ENCODE results near the gene POLR3B. TPM values are rescaled to one million over a fixed set of nuclear protein-coding genes. Genes with fewer than 3 reads are reported as not detected.

Gene POLR3B
- total and polyA plus RNA-seq, 2 of the 13 experiments (the other 11 are each of a cell fraction or from before 2014, with no cell fraction given), result 4.8 to 13.1 TPM

GRCh38 chr12:106552228-106552627 lies 194.7 kb downstream of the POLR3B start:
- ChIA-PET POLR2A (no interaction called here), CTCF (ENCODE audit: low intra/inter-chr PET ratio, low total read pairs) (no interaction called here)
- intact Hi-C loops (cut with micrococcal nuclease; ENCODE audit: unreplicated experiment) (no loop called here), in situ Hi-C loops (cut with HindIII; ENCODE audit: extremely low pct_ligation_motif_present, low pct_unique_long_range_greater_than_20kb) (no loop called here)
- no peak overlapping the region for H3K4me2 ChIP-seq (ENCODE audit: low read depth, low read length)
- ATAC-seq (no peak), FAIRE-seq (no peak), DNase-seq (ENCODE audit: low spot score) (no peak)
- no peaks in the 10 kb centered on the region for H3K4me1 ChIP-seq (ENCODE audit: insufficient read depth, low read length)
- no peaks in the 10 kb centered on the region for H4K20me1 ChIP-seq (ENCODE audit: insufficient read depth, low read length)
- no peaks in the 10 kb centered on the region for H3K27me3 ChIP-seq (ENCODE audit: control insufficient read depth in 1 of 2, insufficient read depth in 2 of 2, low read length in 2 of 2)
- H2AFZ ChIP-seq (ENCODE audit: low read length), result no peak overlapping the region
- TF ChIP-seq NFKB2 (CRISPR knock-in tag; IDR thresholded peaks at IDR 0.05; ENCODE audit: borderline replicate concordance) (no peak), MBD4 (IDR thresholded peaks at IDR 0.05; ENCODE audit: borderline replicate concordance, low read length) (no peak), PATZ1 (CRISPR knock-in tag; IDR thresholded peaks at IDR 0.05) (no peak)
- TF ChIP-seq, protein P1, sequence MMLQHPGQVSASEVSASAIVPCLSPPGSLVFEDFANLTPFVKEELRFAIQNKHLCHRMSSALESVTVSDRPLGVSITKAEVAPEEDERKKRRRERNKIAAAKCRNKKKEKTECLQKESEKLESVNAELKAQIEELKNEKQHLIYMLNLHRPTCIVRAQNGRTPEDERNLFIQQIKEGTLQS (CRISPR knock-in tag; IDR thresholded peaks at IDR 0.05), result no peak
- TF ChIP-seq, protein P2, sequence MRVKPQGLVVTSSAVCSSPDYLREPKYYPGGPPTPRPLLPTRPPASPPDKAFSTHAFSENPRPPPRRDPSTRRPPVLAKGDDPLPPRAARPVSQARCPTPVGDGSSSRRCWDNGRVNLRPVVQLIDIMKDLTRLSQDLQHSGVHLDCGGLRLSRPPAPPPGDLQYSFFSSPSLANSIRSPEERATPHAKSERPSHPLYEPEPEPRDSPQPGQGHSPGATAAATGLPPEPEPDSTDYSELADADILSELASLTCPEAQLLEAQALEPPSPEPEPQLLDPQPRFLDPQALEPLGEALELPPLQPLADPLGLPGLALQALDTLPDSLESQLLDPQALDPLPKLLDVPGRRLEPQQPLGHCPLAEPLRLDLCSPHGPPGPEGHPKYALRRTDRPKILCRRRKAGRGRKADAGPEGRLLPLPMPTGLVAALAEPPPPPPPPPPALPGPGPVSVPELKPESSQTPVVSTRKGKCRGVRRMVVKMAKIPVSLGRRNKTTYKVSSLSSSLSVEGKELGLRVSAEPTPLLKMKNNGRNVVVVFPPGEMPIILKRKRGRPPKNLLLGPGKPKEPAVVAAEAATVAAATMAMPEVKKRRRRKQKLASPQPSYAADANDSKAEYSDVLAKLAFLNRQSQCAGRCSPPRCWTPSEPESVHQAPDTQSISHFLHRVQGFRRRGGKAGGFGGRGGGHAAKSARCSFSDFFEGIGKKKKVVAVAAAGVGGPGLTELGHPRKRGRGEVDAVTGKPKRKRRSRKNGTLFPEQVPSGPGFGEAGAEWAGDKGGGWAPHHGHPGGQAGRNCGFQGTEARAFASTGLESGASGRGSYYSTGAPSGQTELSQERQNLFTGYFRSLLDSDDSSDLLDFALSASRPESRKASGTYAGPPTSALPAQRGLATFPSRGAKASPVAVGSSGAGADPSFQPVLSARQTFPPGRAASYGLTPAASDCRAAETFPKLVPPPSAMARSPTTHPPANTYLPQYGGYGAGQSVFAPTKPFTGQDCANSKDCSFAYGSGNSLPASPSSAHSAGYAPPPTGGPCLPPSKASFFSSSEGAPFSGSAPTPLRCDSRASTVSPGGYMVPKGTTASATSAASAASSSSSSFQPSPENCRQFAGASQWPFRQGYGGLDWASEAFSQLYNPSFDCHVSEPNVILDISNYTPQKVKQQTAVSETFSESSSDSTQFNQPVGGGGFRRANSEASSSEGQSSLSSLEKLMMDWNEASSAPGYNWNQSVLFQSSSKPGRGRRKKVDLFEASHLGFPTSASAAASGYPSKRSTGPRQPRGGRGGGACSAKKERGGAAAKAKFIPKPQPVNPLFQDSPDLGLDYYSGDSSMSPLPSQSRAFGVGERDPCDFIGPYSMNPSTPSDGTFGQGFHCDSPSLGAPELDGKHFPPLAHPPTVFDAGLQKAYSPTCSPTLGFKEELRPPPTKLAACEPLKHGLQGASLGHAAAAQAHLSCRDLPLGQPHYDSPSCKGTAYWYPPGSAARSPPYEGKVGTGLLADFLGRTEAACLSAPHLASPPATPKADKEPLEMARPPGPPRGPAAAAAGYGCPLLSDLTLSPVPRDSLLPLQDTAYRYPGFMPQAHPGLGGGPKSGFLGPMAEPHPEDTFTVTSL (CRISPR knock-in tag; IDR thresholded peaks at IDR 0.05; ENCODE audit: borderline replicate concordance), result no peak
- H3K9ac ChIP-seq (ENCODE audit: insufficient read depth, low read depth, low read length), result no peak overlapping the region
- H3K4me3 ChIP-seq (replicated peaks in 1 of 3; ENCODE audit: insufficient read depth in 1 of 3, low read depth in 2 of 3, low read length in 3 of 3), result no peak overlapping the region
- H3K79me2 ChIP-seq (ENCODE audit: insufficient read depth, low read length), result no peaks in the 10 kb centered on the region
- WGBS (ENCODE audit: low lambda C conversion rate), result 0% methylated on average over 1 of the region's 1 CpG
- BruUV-seq (replicated peaks), result no TSS peak
- H3K36me3 ChIP-seq (replicated peaks in 1 of 2; ENCODE audit: control insufficient read depth in 1 of 2, insufficient read depth in 2 of 2, low read length in 2 of 2), result no peaks in the 10 kb centered on the region
- H3K9me3 ChIP-seq (ENCODE audit: low read length), result peaks cover 4% of the 10 kb centered on the region; the same call in 1 of the 2 replicates
- H3K27ac ChIP-seq (ENCODE audit: extremely low read length, insufficient read depth, low read length), result no peak overlapping the region

Other genes with a start within 250 kb of the POLR3B start
- 1.9 and 2.0 TPM in 2 replicates for gene NUAK1, start 218.8 kb upstream of the POLR3B start, total RNA-seq (2016; rRNA removed; fragmentation: Illumina TruSeq; extraction: Trizol)
- gene NUAK1, start 218.8 kb upstream of the POLR3B start, polyA plus RNA-seq (2011; rRNA removed), result 0.74 and 1.7 TPM in 2 replicates
- gene CKAP4, start 109.7 kb upstream of the POLR3B start, total RNA-seq (2016; rRNA removed; fragmentation: Illumina TruSeq; extraction: Trizol), result 37.3 and 70.2 TPM in 2 replicates
- gene CKAP4, start 109.7 kb upstream of the POLR3B start, polyA plus RNA-seq (2011; rRNA removed), result 39.2 and 45.4 TPM in 2 replicates
- gene TCP11L2, start 55.0 kb upstream of the POLR3B start, total RNA-seq (2016; rRNA removed; fragmentation: Illumina TruSeq; extraction: Trizol), result 4.6 TPM in 2 replicates
- gene TCP11L2, start 55.0 kb upstream of the POLR3B start, polyA plus RNA-seq (2011; rRNA removed), result 24.1 and 29.2 TPM in 2 replicates
- not detected in 2 replicates for gene RFX4, start 225.3 kb downstream of the POLR3B start, total RNA-seq (2016; rRNA removed; fragmentation: Illumina TruSeq; extraction: Trizol)
- gene RFX4, start 225.3 kb downstream of the POLR3B start, polyA plus RNA-seq (2011; rRNA removed), result not detected in 2 replicates